HG02884 (cell line): Measurements from ENCODE around the gene ZNF691.
"Not testable (repeated sequence)": the region's sequence is repeated elsewhere in the genome, so short reads cannot be mapped to it uniquely, and the experiment has no call there.

Experiments used
- ATAC-seq: cut with Tn5 transposase; IDR thresholded peaks from one replicate; pipeline ENCODE4 v1.9.1; 2021; ENCODE audit warnings: mild to moderate bottlenecking, moderate library complexity; ENCODE audit not compliant: unreplicated experiment

Gene ZNF691, protein sequence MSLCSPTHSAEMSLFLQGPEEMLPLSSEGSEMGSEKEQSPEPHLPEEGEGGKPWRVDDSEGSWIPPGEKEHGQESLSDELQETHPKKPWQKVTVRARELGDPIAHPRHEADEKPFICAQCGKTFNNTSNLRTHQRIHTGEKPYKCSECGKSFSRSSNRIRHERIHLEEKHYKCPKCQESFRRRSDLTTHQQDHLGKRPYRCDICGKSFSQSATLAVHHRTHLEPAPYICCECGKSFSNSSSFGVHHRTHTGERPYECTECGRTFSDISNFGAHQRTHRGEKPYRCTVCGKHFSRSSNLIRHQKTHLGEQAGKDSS

DNA sequence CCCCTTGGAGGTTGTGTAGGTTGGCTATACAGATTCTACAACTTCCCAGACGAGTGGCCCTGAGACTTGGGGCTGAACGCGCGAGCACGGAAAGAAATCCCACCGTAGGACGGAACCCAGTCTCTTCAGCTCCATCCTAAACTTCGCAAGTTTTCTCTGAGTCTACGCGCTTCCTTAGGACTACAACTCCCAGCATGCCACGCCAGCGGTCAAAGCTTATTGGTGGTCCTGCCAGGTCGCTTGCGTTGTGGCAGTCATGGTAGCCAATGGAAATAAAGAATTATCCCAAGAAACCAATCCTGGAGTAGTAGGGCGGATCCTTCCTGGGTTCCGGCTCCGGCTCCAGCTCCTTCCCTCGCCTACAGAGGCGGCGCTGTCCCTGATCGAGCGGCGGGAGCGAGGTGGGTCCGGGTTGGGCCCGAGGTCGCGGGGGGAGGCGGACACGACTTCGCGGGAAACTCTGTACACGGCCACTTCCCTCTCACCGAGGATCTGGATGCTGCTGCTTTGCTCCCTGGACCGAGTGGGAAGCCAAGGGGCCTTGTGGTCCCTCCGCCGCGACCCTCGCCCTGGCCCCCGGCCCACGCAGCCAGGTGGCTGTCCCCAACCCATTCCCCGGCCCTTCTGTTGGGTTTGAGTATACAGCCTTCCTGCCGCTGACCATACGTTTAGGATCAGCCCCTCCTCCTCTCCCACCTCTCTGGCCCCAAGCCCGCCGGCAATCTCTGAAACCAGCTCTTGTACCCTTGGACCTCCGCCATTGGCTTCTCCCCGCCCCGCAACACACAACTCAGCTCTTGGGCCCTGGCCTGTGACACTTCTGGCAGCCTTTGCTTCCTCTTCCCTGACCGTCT is at the start of gene ZNF691:
ZNF691 (plus strand) TSS at position 357 of the 854 bp plus-strand sequence. CDS start 3,046 bp downstream, outside the sequence.
- peak; percentile 86 for ATAC-seq

DNA sequence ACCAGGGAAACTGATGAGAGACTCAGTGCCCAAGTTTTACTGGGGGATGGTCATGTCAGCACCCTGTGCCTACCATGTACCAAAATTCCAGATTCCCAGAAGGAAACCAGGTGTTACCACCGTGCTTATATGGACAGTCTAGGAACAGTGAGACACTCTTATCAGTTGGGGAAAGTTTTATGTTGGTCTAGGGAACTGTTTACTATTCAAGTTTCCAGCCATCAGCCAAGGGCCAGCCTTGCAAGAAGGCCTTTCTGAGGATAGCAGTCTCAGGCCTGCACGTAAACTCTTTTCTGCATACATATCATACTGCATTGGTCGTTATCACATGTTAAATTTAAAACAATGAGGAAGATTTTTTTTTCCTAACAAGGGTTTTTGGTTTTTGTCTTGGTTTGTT is 49.0 kb upstream of the ZNF691 start:
- ATAC-seq, result no peak

DNA sequence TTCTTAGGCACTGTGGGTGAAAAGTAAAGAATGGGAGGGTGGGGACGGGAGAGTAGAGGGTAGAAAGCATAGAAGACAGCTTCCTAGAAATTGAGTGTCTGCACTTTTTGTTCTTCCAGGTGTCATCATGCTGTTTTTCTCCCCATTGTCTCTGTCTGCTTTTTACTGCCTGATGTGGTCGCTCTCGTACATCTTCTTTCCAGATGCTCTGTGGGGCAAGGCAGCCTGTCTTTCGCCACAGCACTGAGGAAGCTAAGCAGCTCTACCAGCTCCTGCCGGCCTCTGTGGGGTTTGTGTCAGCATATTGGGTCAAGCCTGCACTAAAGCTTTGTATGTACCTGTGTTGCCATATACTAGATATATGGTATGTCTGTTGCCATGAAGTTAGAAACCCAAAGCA is 48.4 kb upstream of the ZNF691 start:
- no peak for ATAC-seq

DNA sequence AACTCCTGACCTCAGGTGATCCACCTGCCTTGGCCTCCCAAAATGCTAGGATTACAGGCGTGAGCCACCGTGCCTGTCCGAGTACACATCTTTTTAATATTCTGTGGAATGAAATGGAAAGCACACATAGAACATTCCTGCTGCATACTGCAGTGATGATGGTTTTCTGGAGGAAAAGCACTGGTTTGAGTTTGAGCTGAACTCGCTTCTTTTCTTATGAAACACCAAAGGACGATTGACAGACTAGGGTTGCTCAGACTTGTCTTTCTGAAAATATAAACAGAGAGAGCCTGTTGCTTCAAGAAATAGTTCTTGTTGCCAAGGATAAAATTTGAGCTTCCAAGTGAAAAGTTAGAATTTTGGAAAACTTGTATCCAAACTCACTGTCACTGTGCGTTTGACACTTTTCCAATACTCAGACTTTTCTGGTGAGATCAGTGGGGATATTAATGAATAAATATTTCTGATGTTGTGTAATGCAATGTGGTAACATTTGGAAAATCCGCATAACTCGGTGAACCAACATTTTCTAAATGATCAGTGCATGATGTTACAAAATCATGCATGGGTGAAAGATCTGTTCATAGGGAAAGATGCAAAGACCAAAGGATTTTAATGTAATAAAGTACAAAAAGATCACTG is 44.5 kb upstream of the ZNF691 start:
- ATAC-seq, result no peak

DNA sequence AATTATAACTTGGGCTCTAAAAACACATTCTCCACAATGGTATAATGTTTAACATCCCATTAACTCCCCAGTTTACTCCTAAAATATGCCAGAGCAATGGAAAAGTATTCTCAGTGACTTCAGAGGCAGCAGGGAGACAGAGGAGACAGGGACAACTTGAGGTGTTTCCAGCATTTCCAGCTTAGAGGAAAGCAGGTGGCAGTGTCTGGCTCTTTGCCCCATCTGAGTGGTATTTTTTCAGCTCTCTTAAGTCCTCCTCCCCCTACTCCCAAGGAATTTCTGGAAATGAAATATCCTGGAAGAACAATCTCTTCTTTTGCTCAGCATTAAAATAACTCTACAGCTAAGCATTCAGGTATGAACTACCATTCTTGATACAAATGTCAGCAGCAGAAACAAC is 40.2 kb upstream of the ZNF691 start:
- no peak for ATAC-seq

DNA sequence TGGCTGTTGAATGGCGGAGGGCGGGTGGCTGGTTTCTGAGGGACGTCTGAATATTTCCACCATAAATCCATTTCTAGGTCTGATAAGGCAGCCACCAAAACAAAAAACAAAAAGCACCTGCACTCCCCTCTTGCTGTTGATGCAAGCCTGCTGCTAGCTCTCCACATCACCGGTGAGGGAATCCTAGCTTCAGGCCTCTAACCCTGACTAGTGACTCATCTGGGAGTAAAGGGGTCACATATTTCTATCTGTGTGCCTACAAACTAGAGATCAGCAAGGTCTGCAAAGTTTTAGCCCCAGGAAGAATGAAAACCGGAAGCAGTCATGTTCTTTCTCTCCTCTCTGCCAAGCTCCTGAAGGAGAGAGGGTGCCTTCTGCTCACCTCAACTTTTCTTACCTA is 39.8 kb upstream of the ZNF691 start:
- ATAC-seq, result no peak

DNA sequence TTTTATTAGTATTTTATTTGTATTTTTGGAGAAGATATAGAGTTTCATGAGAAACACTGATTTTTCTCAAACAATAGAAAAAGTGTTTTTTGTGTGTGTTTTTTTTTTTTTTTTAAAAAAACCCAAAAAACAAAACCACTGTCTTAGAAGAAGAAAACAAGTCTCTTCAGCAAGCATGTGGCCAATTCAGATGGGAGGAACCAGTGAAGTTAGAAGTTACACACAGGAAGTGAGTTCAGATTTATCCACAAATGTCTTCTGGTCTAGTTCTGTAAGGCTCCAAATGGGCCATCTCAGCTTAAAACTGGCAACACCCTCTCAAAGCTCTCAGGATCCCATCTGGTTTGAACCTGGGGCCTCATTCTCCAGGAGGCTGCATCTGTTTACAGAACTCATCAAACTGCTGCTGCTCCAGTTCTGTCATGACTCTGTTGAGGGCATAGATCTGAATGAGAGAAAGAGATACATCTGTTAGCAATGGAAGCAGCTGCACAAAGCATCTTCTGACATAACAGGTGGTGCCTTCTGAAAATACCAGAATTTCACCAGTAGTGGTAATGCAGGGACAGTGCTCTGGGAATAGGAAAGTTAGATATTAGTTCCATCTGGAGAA is 39.3 kb upstream of the ZNF691 start:
- ATAC-seq, result no peak

DNA sequence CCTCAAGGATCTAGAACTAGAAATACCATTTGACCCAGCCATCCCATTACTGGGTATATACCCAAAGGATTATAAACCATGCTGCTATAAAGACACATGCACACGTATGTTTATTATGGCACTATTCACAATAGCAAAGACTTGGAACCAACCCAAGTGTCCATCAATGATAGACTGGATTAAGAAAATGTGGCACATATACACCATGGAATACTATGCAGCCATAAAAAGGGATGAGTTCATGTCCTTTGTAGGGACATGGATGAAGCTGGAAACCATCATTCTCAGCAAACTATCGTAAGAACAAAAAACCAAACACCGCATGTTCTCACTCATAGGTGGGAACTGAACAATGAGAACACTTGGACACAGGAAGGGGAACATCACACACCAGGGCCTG is 31.6 kb upstream of the ZNF691 start:
- not testable (repeated sequence) for ATAC-seq

DNA sequence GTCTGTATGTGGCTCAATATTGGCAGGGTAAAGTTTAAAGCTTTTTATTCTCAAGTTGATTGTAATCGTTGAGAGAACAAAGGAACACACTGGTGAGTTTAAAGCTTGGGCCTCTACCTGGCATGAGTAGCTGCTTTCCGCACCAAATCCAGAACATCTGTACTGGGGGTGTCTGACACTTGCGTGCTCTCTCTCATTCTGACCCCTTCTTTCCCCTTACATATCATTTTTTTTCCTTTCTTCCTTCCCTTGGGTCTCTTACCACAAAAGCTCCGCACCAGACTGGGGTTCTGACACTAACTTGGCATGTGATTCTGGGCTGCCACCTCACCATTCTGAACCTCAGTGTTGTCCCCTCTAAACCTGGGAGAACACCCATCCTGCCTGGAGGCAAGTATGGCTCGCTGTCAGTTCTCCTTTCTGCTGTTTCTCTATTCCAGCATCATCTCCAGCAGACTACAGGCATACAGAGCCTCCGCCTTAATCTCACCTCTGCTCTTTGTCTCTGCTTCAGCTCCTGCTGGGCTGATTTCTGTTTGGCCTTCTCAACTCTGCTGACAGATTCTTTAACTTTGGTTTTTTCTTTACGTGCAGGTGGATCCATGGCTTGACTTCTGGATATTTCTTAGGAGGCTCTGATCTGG is 30.4 kb upstream of the ZNF691 start:
- ATAC-seq, result no peak

DNA sequence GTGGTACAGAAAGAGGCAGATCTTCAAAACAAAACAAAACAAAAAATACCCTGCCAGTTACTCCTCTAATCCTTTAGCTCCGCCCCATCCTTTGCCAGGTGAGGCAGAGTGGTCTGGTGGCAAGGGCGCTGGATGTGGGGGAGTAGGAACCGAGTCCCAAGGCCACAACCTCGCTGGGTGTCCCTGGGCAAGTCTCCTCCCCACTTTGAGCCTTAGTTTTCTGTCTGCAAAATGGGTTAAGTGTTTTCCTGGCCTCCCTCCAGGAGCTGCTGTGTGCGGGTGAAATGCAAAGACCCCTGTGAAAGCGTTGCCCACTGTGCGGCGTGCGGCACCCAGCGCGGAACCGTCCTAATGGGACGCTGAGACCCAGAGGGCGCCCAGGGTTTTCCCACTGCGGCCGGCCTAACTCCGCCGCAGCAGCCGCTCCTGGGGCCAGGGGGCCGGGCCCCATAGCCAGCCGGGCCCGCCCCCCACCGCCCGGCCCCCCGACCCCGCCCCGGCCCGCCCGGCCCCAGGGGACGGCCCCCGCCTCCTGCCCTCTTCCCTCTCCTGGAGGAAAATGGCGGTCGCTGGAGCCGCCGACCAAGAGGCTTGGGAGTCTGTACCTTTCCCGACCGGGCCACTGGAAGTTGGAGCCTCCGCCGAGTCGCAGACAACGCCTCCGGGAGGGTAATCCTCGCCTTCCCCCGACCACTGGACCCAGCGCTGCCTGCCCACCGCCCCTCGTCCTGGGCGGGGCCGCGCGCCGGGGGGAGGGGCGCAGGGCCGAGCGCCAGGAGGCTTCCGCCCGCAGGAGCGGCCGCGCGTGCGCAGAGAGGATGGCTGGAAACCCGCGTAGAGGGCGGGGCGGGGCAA is 29.6 kb upstream of the ZNF691 start, which contains the start of the genes ERMAP and SVBP:
ERMAP (plus strand) TSS at position 538 of the 855 bp plus-strand sequence. CDS start 13,327 bp downstream, outside the sequence.
SVBP (minus strand) TSS at position 813 of the 855 bp plus-strand sequence. CDS start 853 bp downstream, outside the sequence.
- peak; percentile 81 for ATAC-seq

DNA sequence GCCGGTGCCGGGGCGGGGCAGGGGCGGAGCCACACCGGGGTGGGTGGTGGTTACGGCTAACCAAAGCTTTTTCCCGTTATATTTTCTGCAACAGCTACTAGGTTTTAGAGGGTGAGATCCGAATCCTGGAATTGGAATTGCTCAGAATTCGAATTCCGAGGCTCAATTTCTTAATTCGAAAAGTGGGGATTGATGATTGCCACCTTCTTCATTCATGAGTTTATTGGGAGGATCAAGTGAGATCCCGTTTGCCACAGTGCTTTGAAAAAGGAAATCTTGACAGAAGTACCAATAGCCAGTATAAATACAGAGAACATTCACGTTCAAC is 29.0 kb upstream of the ZNF691 start:
- no peak for ATAC-seq

DNA sequence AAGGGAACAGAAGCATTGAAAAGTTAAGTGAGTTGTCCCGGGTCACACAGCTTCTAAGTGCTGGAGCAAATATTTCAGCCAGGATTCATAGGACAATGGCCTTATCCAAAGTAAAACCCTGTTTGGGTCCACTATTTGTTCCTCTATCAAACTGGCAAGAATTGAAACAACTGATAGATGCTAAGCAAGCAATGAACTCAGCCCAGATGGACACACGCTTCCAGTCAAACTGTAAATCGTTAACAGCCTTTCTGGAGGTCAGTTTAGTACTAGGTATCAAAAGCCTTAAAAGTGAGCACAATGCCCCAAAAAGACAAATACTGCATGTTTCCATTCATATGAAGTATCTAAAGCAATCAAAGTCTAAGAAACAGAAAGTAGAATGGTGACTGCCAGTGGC is 28.4 kb upstream of the ZNF691 start:
- no peak for ATAC-seq

DNA sequence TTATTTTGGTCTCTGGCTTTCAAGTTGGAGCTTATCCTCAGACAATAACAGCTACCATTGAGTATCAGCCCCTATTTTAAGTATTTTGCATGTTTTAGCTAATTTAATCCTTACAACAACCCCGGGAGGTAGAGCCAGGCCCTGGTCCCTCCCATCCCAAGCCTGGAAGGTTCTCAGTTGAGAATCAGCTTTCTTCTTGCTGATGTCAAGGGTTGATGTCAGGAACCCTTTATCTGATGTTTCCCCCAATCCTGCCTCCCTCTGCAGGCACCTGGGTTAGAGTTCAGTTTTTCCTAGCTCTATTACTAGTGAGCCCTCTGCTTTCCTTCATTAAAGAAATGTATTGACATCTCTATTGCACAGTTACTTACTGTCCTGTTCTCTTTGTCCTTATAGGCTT is 25.6 kb upstream of the ZNF691 start:
- no peak for ATAC-seq

DNA sequence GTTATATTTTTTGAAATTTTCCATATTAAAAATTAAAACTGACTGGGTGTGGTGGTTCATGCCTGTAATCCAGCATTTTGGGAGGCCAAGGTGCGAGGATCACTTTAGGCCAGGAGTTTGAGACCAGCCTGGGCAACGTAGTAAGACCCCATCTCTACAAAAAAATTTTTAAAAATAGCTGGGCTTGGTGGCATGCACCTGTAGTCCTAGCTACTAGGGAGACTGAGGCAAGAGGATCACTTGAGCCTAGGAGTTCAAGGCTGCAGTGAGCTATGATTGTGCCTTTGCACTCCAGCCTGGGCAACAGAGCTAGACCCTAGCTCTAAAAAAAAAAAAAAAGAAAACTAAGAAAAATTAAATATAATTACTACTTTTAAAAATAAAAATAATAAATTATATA is 24.7 kb upstream of the ZNF691 start:
- ATAC-seq, result no peak

DNA sequence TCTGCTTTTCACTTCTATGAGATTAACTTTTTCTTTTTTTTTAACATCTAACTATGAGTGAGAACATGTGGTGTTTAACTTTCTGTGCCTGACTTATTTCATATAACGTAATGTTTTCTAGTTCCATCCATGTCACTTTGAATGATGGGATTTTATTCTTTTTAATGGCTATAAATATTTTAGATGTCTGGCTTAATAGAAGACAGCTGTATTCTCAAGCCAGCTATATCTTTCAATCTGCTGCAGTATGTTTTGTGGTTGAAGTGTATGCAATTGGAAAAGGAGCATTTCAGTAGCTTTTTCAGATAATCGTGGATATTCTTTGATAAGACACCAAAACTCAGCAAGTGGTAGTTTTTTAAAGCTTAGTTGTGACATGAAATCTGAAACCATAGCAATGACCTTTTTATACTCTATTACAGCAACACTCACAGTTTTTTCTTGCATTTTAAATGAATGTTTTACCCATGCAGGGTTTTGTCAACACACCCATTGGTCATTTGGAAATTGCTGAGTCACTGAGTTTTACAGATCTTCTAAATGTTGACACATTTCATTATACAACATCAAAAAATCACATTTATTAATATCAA is 23.5 kb upstream of the ZNF691 start:
- ATAC-seq, result no peak

DNA sequence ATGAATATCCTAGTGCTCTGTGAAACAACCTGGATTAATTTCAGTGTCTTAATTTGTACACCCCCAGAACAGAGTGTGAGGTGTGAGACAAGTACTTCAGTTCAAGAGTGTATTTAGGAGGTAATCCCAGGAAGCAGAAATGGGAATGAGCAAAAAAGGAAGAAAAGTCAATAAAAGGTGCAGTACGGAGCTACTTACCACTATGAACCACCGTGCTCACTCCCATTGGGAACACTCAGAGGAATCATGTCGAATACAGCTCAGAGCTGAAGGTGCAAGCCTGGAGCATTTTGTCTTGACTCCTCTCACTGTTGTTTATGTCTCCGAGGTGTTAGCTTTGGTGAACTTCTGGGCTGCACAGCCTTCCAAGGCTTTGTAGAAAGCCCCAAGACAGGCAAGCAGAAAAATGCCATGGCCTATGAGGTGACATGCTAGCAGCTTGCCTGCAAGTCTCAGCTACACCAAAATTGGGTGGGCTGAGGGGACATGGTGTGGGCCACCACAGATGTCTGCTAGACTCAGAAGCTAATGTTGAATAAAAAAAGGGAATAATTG is 21.9 kb upstream of the ZNF691 start:
- no peak for ATAC-seq

DNA sequence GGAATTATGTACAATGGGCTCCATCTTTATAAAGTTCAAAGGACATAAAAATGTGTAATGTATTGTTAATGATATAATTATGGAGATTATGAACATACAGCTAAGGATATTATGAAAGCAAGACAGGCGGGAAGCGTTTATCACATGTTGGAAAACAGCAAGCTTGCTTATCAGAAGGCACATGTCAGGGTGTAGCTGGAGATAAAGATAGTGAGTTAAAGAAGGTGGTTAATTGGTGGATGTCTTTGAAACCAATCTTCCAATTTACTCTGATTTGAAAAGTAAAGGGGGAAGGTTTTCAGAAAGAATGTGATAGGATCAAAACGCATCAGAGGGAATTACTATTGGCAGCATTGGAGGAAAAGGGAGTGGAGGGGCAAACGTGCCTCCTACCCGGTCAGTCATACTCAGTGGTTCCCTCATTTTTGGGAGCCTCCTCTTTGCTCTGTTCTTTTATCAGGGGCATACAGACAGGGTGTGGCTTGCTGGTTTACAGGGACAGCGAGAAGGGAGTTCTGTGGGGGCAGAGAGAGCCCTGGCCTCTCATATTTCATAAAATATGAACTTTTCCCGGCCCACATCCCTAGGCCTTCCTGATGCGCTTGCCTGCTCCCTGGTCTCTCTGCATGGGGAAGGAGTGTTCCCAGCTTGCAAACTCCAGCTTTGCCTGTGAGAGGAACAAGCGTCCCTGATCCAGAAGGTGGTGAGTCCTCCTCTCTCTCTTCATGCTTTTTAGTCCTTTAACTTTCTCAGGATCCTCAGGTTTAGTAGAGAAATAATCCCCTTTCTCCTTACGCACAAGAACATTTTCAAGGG is 21.2 kb upstream of the ZNF691 start:
- no peak for ATAC-seq

DNA sequence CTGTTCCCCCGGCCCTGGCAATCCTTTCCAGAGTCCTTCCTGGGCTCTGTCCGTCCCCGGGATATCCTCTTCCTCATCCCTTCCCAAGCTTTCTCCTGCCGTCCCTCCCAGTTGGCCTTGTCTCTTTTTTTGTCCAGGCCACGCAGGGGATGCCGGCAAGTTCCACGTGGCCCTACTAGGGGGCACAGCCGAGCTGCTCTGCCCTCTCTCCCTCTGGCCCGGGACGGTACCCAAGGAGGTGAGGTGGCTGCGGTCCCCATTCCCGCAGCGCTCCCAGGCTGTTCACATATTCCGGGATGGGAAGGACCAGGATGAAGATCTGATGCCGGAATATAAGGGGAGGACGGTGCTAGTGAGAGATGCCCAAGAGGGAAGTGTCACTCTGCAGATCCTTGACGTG is 15.8 kb upstream of the ZNF691 start:
- no peak for ATAC-seq
